ENCODE results near the gene RPS6KA2.

The RPS6KA2 gene

GRCh38 chr6:166474721-166475565, 152.1 kb downstream of the RPS6KA2 start:
- DNase-seq (ENCODE audit: low read depth): peak; percentile 37
- TF ChIP-seq CTCF (conservative IDR thresholded peaks at IDR 0.05; ENCODE audit: low read length): no peak

GRCh38 chr6:166473886-166474571, 153.0 kb downstream of the RPS6KA2 start:
- DNase-seq (ENCODE audit: low read depth): no peak
- no peak overlapping the region for H3K4me3 ChIP-seq (ENCODE audit: low read length)
- no peak for TF ChIP-seq CTCF (conservative IDR thresholded peaks at IDR 0.05; ENCODE audit: low read length)

More at GRCh38 chr6:166474721-166475565, 152.1 kb downstream of the RPS6KA2 start:
- no peak overlapping the region for H3K4me3 ChIP-seq (ENCODE audit: low read length)

GRCh38 chr6:166472636-166473035, 154.4 kb downstream of the RPS6KA2 start:
- TF ChIP-seq CTCF (conservative IDR thresholded peaks at IDR 0.05; ENCODE audit: low read length): no peak
- H3K4me3 ChIP-seq (ENCODE audit: low read length): no peak overlapping the region
- DNase-seq (ENCODE audit: low read depth): no peak

- DNase-seq (ENCODE audit: low read depth): no peak
- TF ChIP-seq CTCF (conservative IDR thresholded peaks at IDR 0.05; ENCODE audit: low read length): no peak
Observed at GRCh38 chr6:166471797-166472260, 155.2 kb downstream of the RPS6KA2 start.

GRCh38 chr6:166470863-166471410, 156.1 kb downstream of the RPS6KA2 start:
- no peak for TF ChIP-seq CTCF (conservative IDR thresholded peaks at IDR 0.05; ENCODE audit: low read length)
- no peak overlapping the region for H3K4me3 ChIP-seq (ENCODE audit: low read length)
- no peak for DNase-seq (ENCODE audit: low read depth)

More at GRCh38 chr6:166471797-166472260, 155.2 kb downstream of the RPS6KA2 start:
- H3K4me3 ChIP-seq (ENCODE audit: low read length): no peak overlapping the region

GRCh38 chr6:166470029-166470862, 156.8 kb downstream of the RPS6KA2 start:
- H3K4me3 ChIP-seq (ENCODE audit: low read length): no peak overlapping the region
- no peak for DNase-seq (ENCODE audit: low read depth)
- no peak for TF ChIP-seq CTCF (conservative IDR thresholded peaks at IDR 0.05; ENCODE audit: low read length)

Measured in AG10803 (cell line).